ENCODE data around the gene PER1. TPM values are rescaled to one million over a fixed set of nuclear protein-coding genes. Genes with fewer than 3 reads are reported as not detected.

The PER1 gene, protein sequence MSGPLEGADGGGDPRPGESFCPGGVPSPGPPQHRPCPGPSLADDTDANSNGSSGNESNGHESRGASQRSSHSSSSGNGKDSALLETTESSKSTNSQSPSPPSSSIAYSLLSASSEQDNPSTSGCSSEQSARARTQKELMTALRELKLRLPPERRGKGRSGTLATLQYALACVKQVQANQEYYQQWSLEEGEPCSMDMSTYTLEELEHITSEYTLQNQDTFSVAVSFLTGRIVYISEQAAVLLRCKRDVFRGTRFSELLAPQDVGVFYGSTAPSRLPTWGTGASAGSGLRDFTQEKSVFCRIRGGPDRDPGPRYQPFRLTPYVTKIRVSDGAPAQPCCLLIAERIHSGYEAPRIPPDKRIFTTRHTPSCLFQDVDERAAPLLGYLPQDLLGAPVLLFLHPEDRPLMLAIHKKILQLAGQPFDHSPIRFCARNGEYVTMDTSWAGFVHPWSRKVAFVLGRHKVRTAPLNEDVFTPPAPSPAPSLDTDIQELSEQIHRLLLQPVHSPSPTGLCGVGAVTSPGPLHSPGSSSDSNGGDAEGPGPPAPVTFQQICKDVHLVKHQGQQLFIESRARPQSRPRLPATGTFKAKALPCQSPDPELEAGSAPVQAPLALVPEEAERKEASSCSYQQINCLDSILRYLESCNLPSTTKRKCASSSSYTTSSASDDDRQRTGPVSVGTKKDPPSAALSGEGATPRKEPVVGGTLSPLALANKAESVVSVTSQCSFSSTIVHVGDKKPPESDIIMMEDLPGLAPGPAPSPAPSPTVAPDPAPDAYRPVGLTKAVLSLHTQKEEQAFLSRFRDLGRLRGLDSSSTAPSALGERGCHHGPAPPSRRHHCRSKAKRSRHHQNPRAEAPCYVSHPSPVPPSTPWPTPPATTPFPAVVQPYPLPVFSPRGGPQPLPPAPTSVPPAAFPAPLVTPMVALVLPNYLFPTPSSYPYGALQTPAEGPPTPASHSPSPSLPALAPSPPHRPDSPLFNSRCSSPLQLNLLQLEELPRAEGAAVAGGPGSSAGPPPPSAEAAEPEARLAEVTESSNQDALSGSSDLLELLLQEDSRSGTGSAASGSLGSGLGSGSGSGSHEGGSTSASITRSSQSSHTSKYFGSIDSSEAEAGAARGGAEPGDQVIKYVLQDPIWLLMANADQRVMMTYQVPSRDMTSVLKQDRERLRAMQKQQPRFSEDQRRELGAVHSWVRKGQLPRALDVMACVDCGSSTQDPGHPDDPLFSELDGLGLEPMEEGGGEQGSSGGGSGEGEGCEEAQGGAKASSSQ (N-terminal part only)
- 64.5 and 73.5 TPM in 2 replicates for total RNA-seq (2013; cell fraction: nucleolus; rRNA removed)
- total RNA-seq (2014; rRNA removed) (4.9 and 5.5 TPM in 2 replicates), total RNA-seq (2014; rRNA removed; fragmentation: Illumina TruSeq; extraction: Trizol) (1.9 and 2.2 TPM in 2 replicates), total RNA-seq (2021) (19.9 and 25.1 TPM in 2 replicates), polyA plus RNA-seq (2011; rRNA removed) (3.6 and 8.6 TPM in 2 replicates), polyA plus RNA-seq (2014; fragmentation: Illumina TruSeq; extraction: Trizol) (0.81 and 4.1 TPM in 2 replicates), polyA plus RNA-seq (2014; fragmentation: Nextera tagmentation; extraction: Ambion mirVana) (under 1 TPM; 0.02 to 0.26 TPM), polyA plus RNA-seq (2014; rRNA removed) (8.6 and 12.4 TPM in 2 replicates), polyA plus RNA-seq (2016; fragmentation: Nextera tagmentation; extraction: Ambion mirVana) (1 to 10 TPM; 5.3 to 6.7 TPM), polyA minus RNA-seq (2011; rRNA and poly(A)+ RNA removed) (12.9 and 25.3 TPM in 2 replicates), Bru-seq, nascent RNA (percentile 90 among the genes with signal in this experiment), BruChase-seq, experiment 1, labeled RNA remaining after a 6-hour chase (percentile 89 among the genes with signal in this experiment), BruChase-seq, experiment 2, labeled RNA remaining after a 2-hour chase (percentile 95 among the genes with signal in this experiment)
- polyA plus RNA-seq (2011; ENCODE audit: low read depth) = 22.0 TPM
- polyA plus RNA-seq (2011; cell fraction: cytosol; rRNA removed) = 9.8 and 13.3 TPM in 2 replicates
- 98.4 and 119 TPM in 2 replicates for polyA plus RNA-seq (2011; cell fraction: nucleus; rRNA removed)
- 25.3 and 40.9 TPM in 2 replicates for polyA plus RNA-seq (2012)
- 13.7 and 18.7 TPM in 2 replicates for polyA minus RNA-seq (2011; cell fraction: cytosol; rRNA and poly(A)+ RNA removed)
- polyA minus RNA-seq (2011; cell fraction: nucleus; rRNA and poly(A)+ RNA removed) = 39.8 and 46.7 TPM in 2 replicates
- long read RNA-seq, experiment 1 = 0 reads
- long read RNA-seq, experiment 2, partial matches to known transcripts = 0 of 2 reads
- long read RNA-seq, experiment 2, other reads (novel, unspliced or antisense) = 2 of 2 reads

- peak; percentile 66 for DNase-seq (ENCODE audit: low read depth, low spot score)
- WGBS (ENCODE audit: insufficient coverage, insufficient replicate concordance, low lambda C conversion rate, missing lambda C conversion rate) = 14% methylated on average over 41 of the region's 42 CpGs
- TF ChIP-seq, protein P1, sequence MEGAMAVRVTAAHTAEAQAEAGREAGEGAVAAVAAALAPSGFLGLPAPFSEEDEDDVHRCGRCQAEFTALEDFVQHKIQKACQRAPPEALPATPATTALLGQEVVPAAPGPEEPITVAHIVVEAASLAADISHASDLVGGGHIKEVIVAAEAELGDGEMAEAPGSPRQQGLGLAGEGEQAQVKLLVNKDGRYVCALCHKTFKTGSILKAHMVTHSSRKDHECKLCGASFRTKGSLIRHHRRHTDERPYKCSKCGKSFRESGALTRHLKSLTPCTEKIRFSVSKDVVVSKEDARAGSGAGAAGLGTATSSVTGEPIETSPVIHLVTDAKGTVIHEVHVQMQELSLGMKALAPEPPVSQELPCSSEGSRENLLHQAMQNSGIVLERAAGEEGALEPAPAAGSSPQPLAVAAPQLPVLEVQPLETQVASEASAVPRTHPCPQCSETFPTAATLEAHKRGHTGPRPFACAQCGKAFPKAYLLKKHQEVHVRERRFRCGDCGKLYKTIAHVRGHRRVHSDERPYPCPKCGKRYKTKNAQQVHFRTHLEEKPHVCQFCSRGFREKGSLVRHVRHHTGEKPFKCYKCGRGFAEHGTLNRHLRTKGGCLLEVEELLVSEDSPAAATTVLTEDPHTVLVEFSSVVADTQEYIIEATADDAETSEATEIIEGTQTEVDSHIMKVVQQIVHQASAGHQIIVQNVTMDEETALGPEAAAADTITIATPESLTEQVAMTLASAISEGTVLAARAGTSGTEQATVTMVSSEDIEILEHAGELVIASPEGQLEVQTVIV (IDR thresholded peaks at IDR 0.05; ENCODE audit: borderline replicate concordance, partially characterized antibody) = no peak
- TF ChIP-seq, protein P2, sequence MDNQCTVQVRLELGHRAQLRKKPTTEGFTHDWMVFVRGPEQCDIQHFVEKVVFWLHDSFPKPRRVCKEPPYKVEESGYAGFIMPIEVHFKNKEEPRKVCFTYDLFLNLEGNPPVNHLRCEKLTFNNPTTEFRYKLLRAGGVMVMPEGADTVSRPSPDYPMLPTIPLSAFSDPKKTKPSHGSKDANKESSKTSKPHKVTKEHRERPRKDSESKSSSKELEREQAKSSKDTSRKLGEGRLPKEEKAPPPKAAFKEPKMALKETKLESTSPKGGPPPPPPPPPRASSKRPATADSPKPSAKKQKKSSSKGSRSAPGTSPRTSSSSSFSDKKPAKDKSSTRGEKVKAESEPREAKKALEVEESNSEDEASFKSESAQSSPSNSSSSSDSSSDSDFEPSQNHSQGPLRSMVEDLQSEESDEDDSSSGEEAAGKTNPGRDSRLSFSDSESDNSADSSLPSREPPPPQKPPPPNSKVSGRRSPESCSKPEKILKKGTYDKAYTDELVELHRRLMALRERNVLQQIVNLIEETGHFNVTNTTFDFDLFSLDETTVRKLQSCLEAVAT (IDR thresholded peaks at IDR 0.05) = no peak
- TF ChIP-seq, protein P3, sequence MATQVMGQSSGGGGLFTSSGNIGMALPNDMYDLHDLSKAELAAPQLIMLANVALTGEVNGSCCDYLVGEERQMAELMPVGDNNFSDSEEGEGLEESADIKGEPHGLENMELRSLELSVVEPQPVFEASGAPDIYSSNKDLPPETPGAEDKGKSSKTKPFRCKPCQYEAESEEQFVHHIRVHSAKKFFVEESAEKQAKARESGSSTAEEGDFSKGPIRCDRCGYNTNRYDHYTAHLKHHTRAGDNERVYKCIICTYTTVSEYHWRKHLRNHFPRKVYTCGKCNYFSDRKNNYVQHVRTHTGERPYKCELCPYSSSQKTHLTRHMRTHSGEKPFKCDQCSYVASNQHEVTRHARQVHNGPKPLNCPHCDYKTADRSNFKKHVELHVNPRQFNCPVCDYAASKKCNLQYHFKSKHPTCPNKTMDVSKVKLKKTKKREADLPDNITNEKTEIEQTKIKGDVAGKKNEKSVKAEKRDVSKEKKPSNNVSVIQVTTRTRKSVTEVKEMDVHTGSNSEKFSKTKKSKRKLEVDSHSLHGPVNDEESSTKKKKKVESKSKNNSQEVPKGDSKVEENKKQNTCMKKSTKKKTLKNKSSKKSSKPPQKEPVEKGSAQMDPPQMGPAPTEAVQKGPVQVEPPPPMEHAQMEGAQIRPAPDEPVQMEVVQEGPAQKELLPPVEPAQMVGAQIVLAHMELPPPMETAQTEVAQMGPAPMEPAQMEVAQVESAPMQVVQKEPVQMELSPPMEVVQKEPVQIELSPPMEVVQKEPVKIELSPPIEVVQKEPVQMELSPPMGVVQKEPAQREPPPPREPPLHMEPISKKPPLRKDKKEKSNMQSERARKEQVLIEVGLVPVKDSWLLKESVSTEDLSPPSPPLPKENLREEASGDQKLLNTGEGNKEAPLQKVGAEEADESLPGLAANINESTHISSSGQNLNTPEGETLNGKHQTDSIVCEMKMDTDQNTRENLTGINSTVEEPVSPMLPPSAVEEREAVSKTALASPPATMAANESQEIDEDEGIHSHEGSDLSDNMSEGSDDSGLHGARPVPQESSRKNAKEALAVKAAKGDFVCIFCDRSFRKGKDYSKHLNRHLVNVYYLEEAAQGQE (IDR thresholded peaks at IDR 0.05; ENCODE audit: low read depth, low read length) = no peak
- no peak; the same call in 1 of the 2 replicates for TF ChIP-seq LARP7 (IDR thresholded peaks at IDR 0.05)
Observed at GRCh38 chr17:8152112-8152775, at the start of gene PER1. Gene PER1, minus strand, starts transcription at chr17:8152404. Its CDS starts 1,698 bp downstream, at chr17:8150706.

More at GRCh38 chr17:8152112-8152775, at the start of gene PER1:
- Histone ChIP-seq H3K4me2 (ENCODE audit: control insufficient read depth, insufficient read depth) (peak within 1 kb of the TSS; percentile 97), H2AFZ (ENCODE audit: control insufficient read depth, low read depth, low read length) (peak within 1 kb of the TSS; percentile 51), H3K4me1 (ENCODE audit: control insufficient read depth, insufficient read depth, low read length) (peaks cover 19% of the 10 kb centered on the region), H3K27ac (ENCODE audit: control insufficient read depth, insufficient read depth) (peak within 1 kb of the TSS; percentile 89), H3K4me3 (peak within 1 kb of the TSS; percentile 89), H3K9me3 (replicated peaks; ENCODE audit: control insufficient read depth, insufficient read depth, low read length) (no peaks in the 10 kb centered on the region), H3K27me3 (replicated peaks in 1 of 2; ENCODE audit: control insufficient read depth in 2 of 2, insufficient read depth in 2 of 2, low read length in 1 of 2) (no peaks in the 10 kb centered on the region), H3K9ac (ENCODE audit: control insufficient read depth, insufficient read depth, low read length) (peak within 1 kb of the TSS; percentile 85), H3K36me3 (ENCODE audit: control insufficient read depth in 2 of 2, insufficient read depth in 2 of 2, low read length in 1 of 2) (peaks cover 9 to 12% of the 10 kb centered on the region in 2 experiments), H3K79me2 (ENCODE audit: control insufficient read depth, insufficient read depth, low read length) (peaks cover 21% of the 10 kb centered on the region), H4K20me1 (ENCODE audit: control insufficient read depth, insufficient read depth) (no peaks in the 10 kb centered on the region; the same call in 1 of the 2 replicates)
- SMC1A ChIA-PET (ENCODE audit: uncharacterized antibody, unreplicated experiment) = no interaction called here
- BruUV-seq (replicated peaks) = no TSS peak
- intact Hi-C loops (cut with micrococcal nuclease; ENCODE audit: unreplicated experiment) (no loop called here), in situ Hi-C loops (cut with MboI) (no loop called here)
- CTCF ChIA-PET = interaction anchor here (0.7 to 3.4 kb wide), 4 partner anchors 11 to 33 kb away, joined by 3 to 29 read pairs (median 5); no protein-coding TSS in a partner anchor
- POLR2A ChIA-PET = interaction anchor here (1.0 to 7.5 kb wide), 9 partner anchors 9 to 44 kb away, joined by 3 to 71 read pairs (median 6); partner anchors contain the start of genes BORCS6 and HES7
- FAIRE-seq (peak; percentile 78), ATAC-seq (peak; percentile 64)
- RAD21 ChIA-PET (ENCODE audit: unreplicated experiment) = interaction anchor here (0.9 to 1.0 kb wide), 2 partner anchors 14 to 32 kb away, joined by 3 to 5 read pairs; no protein-coding TSS in a partner anchor
